ENCODE data around the gene MAP3K5. TPM values are rescaled to one million over a fixed set of nuclear protein-coding genes. Genes with fewer than 3 reads are reported as not detected.

The MAP3K5 gene
- total and polyA plus RNA-seq, 2 donors (not counting 3 experiments of a cell fraction or from before 2014, with no cell fraction given) = 1.5 to 7.0 TPM

DNA sequence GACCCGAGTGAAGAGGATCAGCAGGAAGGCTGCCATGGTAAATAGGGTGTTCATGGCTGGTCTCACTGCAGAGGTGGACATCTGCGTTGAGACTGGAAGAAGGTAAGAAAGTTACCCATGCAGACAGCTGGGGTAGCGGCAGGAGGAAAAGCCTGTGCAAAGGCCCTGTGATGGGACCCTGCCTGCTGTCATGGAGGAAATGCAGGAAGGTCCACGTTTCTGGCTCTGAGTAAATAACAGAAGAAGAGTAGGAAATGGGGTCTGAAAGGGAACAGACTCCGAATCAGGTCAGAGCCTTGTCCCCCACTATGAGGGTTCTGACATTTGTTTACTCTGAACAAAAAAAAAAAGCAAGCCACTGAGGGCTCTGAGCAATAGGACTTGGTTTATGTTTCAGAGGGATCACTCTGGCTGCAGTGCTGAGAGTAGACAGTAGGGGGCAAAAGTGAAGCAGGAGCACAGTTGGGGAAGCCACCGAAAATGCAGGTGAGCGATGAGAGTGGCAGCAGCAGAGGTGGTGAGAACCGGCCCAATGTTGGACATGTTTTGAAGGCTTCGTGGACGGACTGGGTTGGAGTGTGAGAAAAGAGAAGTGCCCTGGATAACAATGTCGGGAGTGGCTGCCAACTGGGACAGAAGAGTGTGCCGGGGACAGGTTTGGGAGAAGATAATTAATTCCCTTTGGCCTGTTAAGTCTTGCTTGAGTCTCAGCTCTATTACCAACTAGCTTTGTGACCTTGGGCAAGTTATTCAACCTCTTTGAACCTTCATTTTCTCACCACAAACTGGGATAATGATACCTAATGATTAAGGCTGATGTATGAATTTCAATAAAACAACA lies 184.1 kb downstream of the MAP3K5 start:
- H4K20me1 ChIP-seq (replicated peaks; ENCODE audit: control insufficient read depth, extremely low read depth, insufficient read depth, low read length) = no peaks in the 10 kb centered on the region
- H3K9ac ChIP-seq (replicated peaks; ENCODE audit: extremely low read depth, insufficient read depth, low read length) = peak overlapping the region; percentile 17
- no peaks in the 10 kb centered on the region for H3K9me3 ChIP-seq (replicated peaks; ENCODE audit: control insufficient read depth, insufficient read depth, low read length)
- dilution Hi-C loops (cut with MboI; ENCODE audit: extremely low pct_ligation_motif_present, low sequenced_read_pairs) (no loop called here), intact Hi-C loops (cut with micrococcal nuclease) (loop anchor here (1.0 kb wide), 1 partner anchor 184 kb away; the partner anchor contains the start of gene MAP3K5)
- H3K4me3 ChIP-seq (replicated peaks in 1 of 3; ENCODE audit: insufficient read depth in 1 of 3, low read depth in 1 of 3, low read length in 3 of 3) = no peak overlapping the region
- H3K27me3 ChIP-seq (ENCODE audit: control insufficient read depth in 2 of 2, insufficient read depth in 2 of 2, low read length in 2 of 2) = no peaks in the 10 kb centered on the region
- H2AFZ ChIP-seq (ENCODE audit: low read depth, low read length) = no peak overlapping the region
- ChIA-PET CTCF (interaction anchor here (0.8 to 3.7 kb wide), 7 partner anchors 14 to 184 kb away, joined by 3 to 20 read pairs (median 6); partner anchors contain the start of gene MAP3K5), POLR2A (no interaction called here)
- BruUV-seq (replicated peaks) = no TSS peak
- H3K9me1 ChIP-seq (replicated peaks; ENCODE audit: control insufficient read depth, extremely low read depth, insufficient read depth, low read length) = no peaks in the 10 kb centered on the region
- FAIRE-seq (peak; percentile 68), DNase-seq (ENCODE audit: low read depth, low spot score) (peak; percentile 61)
- H3K4me1 ChIP-seq (ENCODE audit: control insufficient read depth, extremely low read depth, insufficient read depth, low read length) = peaks cover 43% of the 10 kb centered on the region
- H3K79me2 ChIP-seq (ENCODE audit: control insufficient read depth, insufficient read depth, low read length) = no peaks in the 10 kb centered on the region
- H3K4me2 ChIP-seq (ENCODE audit: insufficient read depth, low read length) = no peak overlapping the region
- no peak for TF ChIP-seq POLR2AphosphoS5 (IDR thresholded peaks at IDR 0.05; ENCODE audit: insufficient read depth, low read depth, low read length)
- TF ChIP-seq, protein P1, sequence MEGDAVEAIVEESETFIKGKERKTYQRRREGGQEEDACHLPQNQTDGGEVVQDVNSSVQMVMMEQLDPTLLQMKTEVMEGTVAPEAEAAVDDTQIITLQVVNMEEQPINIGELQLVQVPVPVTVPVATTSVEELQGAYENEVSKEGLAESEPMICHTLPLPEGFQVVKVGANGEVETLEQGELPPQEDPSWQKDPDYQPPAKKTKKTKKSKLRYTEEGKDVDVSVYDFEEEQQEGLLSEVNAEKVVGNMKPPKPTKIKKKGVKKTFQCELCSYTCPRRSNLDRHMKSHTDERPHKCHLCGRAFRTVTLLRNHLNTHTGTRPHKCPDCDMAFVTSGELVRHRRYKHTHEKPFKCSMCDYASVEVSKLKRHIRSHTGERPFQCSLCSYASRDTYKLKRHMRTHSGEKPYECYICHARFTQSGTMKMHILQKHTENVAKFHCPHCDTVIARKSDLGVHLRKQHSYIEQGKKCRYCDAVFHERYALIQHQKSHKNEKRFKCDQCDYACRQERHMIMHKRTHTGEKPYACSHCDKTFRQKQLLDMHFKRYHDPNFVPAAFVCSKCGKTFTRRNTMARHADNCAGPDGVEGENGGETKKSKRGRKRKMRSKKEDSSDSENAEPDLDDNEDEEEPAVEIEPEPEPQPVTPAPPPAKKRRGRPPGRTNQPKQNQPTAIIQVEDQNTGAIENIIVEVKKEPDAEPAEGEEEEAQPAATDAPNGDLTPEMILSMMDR (IDR thresholded peaks at IDR 0.05; ENCODE audit: extremely low read depth in 1 of 2, insufficient read depth in 1 of 2, low read depth in 1 of 2, low read length in 2 of 2) = peak; percentile 83 to 85
- no peak overlapping the region for H3K27ac ChIP-seq (ENCODE audit: insufficient read depth, low read depth, low read length)
- H3K36me3 ChIP-seq (ENCODE audit: control insufficient read depth in 2 of 2, extremely low read depth in 1 of 2, insufficient read depth in 2 of 2, low read length in 2 of 2) = no peaks in the 10 kb centered on the region

All from endothelial cell of umbilical vein (primary cell).